Measurements from ENCODE around the gene RNF113A. TPM values are rescaled to one million over a fixed set of nuclear protein-coding genes. Genes with fewer than 3 reads are reported as not detected.

Gene RNF113A
- total and polyA plus RNA-seq, 2 experiments from 2014 or later, result 10.2 to 23.3 TPM

DNA sequence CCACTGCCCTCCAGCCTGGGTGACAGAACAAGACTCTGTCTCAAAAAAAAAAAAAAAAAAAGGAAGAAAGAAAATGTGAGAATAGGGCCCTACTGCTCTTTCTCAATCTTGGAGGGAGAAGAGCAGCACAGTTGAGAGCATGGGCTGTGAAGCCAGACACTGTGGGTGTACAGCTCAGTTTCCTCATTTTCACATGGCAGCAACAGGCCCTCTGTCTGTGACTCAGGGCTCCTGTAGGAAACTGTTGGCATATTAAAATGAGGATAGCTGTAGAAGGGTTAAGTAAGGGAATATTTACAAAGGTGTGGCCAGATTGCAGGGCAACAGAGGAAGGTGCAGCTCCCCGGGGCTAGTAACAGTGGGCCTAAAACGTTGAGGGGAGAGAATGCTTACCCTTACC is 27.6 kb upstream of the RNF113A start (continued):
- no peak for TF ChIP-seq ZNF462 (CRISPR knock-in tag; IDR thresholded peaks at IDR 0.05)
- TF ChIP-seq JUNB (IDR thresholded peaks at IDR 0.05; ENCODE audit: unreplicated experiment), result no peak
- no peak for TF ChIP-seq POLR2AphosphoS5 (IDR thresholded peaks at IDR 0.05; ENCODE audit: low read depth)
- no peak for TF ChIP-seq NANOG (IDR thresholded peaks at IDR 0.05; ENCODE audit: borderline replicate concordance)
- no peak for TF ChIP-seq EZH2 (IDR thresholded peaks at IDR 0.05; ENCODE audit: low read depth, unreplicated experiment)
- no peak for TF ChIP-seq CREB1 (CRISPR knock-in tag; IDR thresholded peaks at IDR 0.05; ENCODE audit: low read depth)
- no peak for TF ChIP-seq STAT1 (IDR thresholded peaks at IDR 0.05; ENCODE audit: unreplicated experiment)
- TF ChIP-seq ZNF114 (CRISPR knock-in tag; IDR thresholded peaks at IDR 0.05), result no peak

DNA sequence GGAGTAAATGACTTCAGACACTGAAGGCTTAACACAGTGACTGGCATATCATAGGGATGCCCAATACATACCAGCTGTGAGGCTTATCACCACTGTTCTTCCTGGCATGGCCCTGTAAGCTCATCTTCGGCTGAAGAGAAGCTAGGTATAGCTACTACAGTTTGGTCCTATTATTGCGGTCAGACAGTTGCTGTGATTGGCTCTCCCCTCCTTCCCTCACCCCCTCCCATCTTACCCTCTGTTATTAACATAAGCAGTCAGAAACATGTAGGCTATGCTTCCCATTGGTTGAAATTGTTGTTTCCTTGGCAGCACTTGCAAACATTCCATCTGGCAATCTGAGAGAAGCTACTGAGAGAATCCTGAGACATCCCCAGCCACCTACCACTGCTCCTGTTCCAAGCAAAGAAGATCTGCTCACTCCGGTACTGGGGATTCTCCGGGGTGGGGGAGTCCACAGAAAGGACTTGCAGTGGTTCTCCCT is 24.4 kb upstream of the RNF113A start, which contains the start of gene AKAP14:
AKAP14 (plus strand) TSS at position 51 of the 484 bp plus-strand sequence. CDS start 7,331 bp downstream, outside the sequence.
- H3K27me3 Mint-ChIP-seq (ENCODE audit: insufficient read depth, low read depth, poor library complexity), result peaks cover 4% of the 10 kb centered on the region
- no peak within 1 kb of the TSS for H2AFZ ChIP-seq
- no peaks in the 10 kb centered on the region for H3K36me3 ChIP-seq (ENCODE audit: insufficient read depth)
- no peak within 1 kb of the TSS for H3K4me2 ChIP-seq
- no peaks in the 10 kb centered on the region for H3K27me3 ChIP-seq (ENCODE audit: insufficient read depth)
- H4K20me1 ChIP-seq (replicated peaks; ENCODE audit: insufficient read depth), result no peaks in the 10 kb centered on the region
- H3K9me2 ChIP-seq (ENCODE audit: insufficient read depth), result no peaks in the 10 kb centered on the region
- DNase-seq (ENCODE audit: low spot score) (peak; percentile 57), ATAC-seq (peak; percentile 83)
- no peaks in the 10 kb centered on the region for H3F3A ChIP-seq (replicated peaks; ENCODE audit: low read depth)
- H3K79me2 ChIP-seq (replicated peaks; ENCODE audit: insufficient read depth), result no peaks in the 10 kb centered on the region
- no peak within 1 kb of the TSS for H3K27ac Mint-ChIP-seq
- H3K4me3 Mint-ChIP-seq, result peak within 1 kb of the TSS; percentile 54; the same call in 2 of the 3 replicates
- no peak within 1 kb of the TSS for H3K4me3 ChIP-seq
- no peaks in the 10 kb centered on the region for H3K4me1 ChIP-seq (ENCODE audit: insufficient read depth)
- H3K9me3 Mint-ChIP-seq, result no peaks in the 10 kb centered on the region
- no peak within 1 kb of the TSS for H3K27ac ChIP-seq (ENCODE audit: low read depth)
- no peaks in the 10 kb centered on the region for H3K36me3 Mint-ChIP-seq (ENCODE audit: low read depth)
- peaks cover 4% of the 10 kb centered on the region; the same call in 2 of the 3 replicates for H3K4me1 Mint-ChIP-seq
- TF ChIP-seq EZH2phosphoT487 (IDR thresholded peaks at IDR 0.05; ENCODE audit: unreplicated experiment) (no peak), POLR2AphosphoS5 (IDR thresholded peaks at IDR 0.05; ENCODE audit: low read depth) (no peak), EZH2 (IDR thresholded peaks at IDR 0.05; ENCODE audit: low read depth, unreplicated experiment) (no peak), CTCF (conservative IDR thresholded peaks at IDR 0.05; ENCODE audit: low read depth in 2 of 2) (no peak), CREB1 (CRISPR knock-in tag; IDR thresholded peaks at IDR 0.05; ENCODE audit: low read depth) (no peak), NANOG (IDR thresholded peaks at IDR 0.05; ENCODE audit: borderline replicate concordance) (no peak), REST (IDR thresholded peaks at IDR 0.05; ENCODE audit: unreplicated experiment) (no peak)
- TF ChIP-seq, protein P1, sequence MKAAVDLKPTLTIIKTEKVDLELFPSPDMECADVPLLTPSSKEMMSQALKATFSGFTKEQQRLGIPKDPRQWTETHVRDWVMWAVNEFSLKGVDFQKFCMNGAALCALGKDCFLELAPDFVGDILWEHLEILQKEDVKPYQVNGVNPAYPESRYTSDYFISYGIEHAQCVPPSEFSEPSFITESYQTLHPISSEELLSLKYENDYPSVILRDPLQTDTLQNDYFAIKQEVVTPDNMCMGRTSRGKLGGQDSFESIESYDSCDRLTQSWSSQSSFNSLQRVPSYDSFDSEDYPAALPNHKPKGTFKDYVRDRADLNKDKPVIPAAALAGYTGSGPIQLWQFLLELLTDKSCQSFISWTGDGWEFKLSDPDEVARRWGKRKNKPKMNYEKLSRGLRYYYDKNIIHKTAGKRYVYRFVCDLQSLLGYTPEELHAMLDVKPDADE (IDR thresholded peaks at IDR 0.05), result no peak
